Jurkat, Clone E6-1 (cell line): Measurements from ENCODE around the gene GLRX. TPM values are rescaled to one million over a fixed set of nuclear protein-coding genes. Genes with fewer than 3 reads are reported as not detected.
"Not testable (repeated sequence)": the region's sequence is repeated elsewhere in the genome, so short reads cannot be mapped to it uniquely, and the experiment has no call there.

Source experiments
- DNase-seq: peaks from one replicate; pipeline ENCODE4 v3.0.0-alpha.2; 2011; ENCODE audit warnings: low read depth, low spot score
- H3K4me3 ChIP-seq: 2 replicates; pipeline ENCODE4 v1.5.1; 2011; ENCODE audit warnings: mild to moderate bottlenecking, low read length, control low read depth, moderate library complexity
- polyA plus RNA-seq: library from polyadenylated mRNA; unstranded; fragments of >200 nt; gene quantifications from one replicate; pipeline ENCODE4 v1.2.1, GENCODE V29; 2012; ENCODE audit warnings: missing spikeins; ENCODE audit not compliant: insufficient read length, insufficient read depth

The GLRX gene
- polyA plus RNA-seq, result 152 TPM

GRCh38 chr5:95822542-95823181 lies at the start of gene GLRX:
Gene GLRX (minus strand): TSS chr5:95822726. CDS start chr5:95822662, 64 bp downstream.
- H3K4me3 ChIP-seq, result peak within 1 kb of the TSS; percentile 67
- DNase-seq, result peak; percentile 83

- no peak overlapping the region for H3K4me3 ChIP-seq
- no peak for DNase-seq
These were observed 48.8 kb upstream of the GLRX start for GRCh38 chr5:95871146-95871806.

GRCh38 chr5:95870105-95870672 lies 47.7 kb upstream of the GLRX start:
- H3K4me3 ChIP-seq, result no peak overlapping the region
- DNase-seq, result no peak

- DNase-seq, result peak; percentile 80
- H3K4me3 ChIP-seq, result not testable (repeated sequence)
These were observed 46.8 kb upstream of the GLRX start for GRCh38 chr5:95869173-95869855.

GRCh38 chr5:95868136-95868535 lies 45.6 kb upstream of the GLRX start:
- DNase-seq, result no peak
- H3K4me3 ChIP-seq, result no peak overlapping the region

- DNase-seq, result no peak
These were observed 44.0 kb upstream of the GLRX start for GRCh38 chr5:95866435-95867040.

GRCh38 chr5:95864944-95865504 lies 42.5 kb upstream of the GLRX start:
- H3K4me3 ChIP-seq, result no peak overlapping the region
- DNase-seq, result no peak

More at GRCh38 chr5:95866435-95867040, 44.0 kb upstream of the GLRX start:
- H3K4me3 ChIP-seq, result no peak overlapping the region

GRCh38 chr5:95864456-95864855 lies 41.9 kb upstream of the GLRX start:
- H3K4me3 ChIP-seq, result no peak overlapping the region
- DNase-seq, result no peak

- no peak overlapping the region for H3K4me3 ChIP-seq
- no peak for DNase-seq
These were observed 40.8 kb upstream of the GLRX start for GRCh38 chr5:95863383-95863757.

GRCh38 chr5:95862671-95863382 lies 40.3 kb upstream of the GLRX start:
- no peak for DNase-seq
- H3K4me3 ChIP-seq, result no peak overlapping the region

- no peak for DNase-seq
- no peak overlapping the region for H3K4me3 ChIP-seq
These were observed 39.5 kb upstream of the GLRX start for GRCh38 chr5:95861864-95862561.

- no peak overlapping the region for H3K4me3 ChIP-seq
- DNase-seq, result no peak
These were observed 38.8 kb upstream of the GLRX start for GRCh38 chr5:95861221-95861863.

GRCh38 chr5:95859661-95860060 lies 37.1 kb upstream of the GLRX start:
- no peak for DNase-seq
- H3K4me3 ChIP-seq, result no peak overlapping the region

- no peak overlapping the region for H3K4me3 ChIP-seq
- peak; percentile 77 for DNase-seq
These were observed 36.4 kb upstream of the GLRX start for GRCh38 chr5:95858661-95859595.

- H3K4me3 ChIP-seq, result no peak overlapping the region
- DNase-seq, result no peak
These were observed 35.5 kb upstream of the GLRX start for GRCh38 chr5:95858023-95858461.

- no peak for DNase-seq
- H3K4me3 ChIP-seq, result no peak overlapping the region
These were observed 34.8 kb upstream of the GLRX start for GRCh38 chr5:95857185-95857945.
